ENCODE results near the gene CCDC18. TPM values are rescaled to one million over a fixed set of nuclear protein-coding genes. Genes with fewer than 3 reads are reported as not detected.

Gene CCDC18
- total RNA-seq, 2 donors from 2014 or later: 16.6 to 35.0 TPM

GRCh38 chr1:93323185-93323820, 142.8 kb downstream of the CCDC18 start:
- no peaks in the 10 kb centered on the region for H3K9me3 Mint-ChIP-seq
- no peak for DNase-seq (ENCODE audit: low spot score)
- H3K27me3 Mint-ChIP-seq: no peaks in the 10 kb centered on the region
- no peak for ATAC-seq
- no peaks in the 10 kb centered on the region for H3K36me3 Mint-ChIP-seq
- no peak overlapping the region for H3K27ac Mint-ChIP-seq
- H3K4me1 Mint-ChIP-seq (ENCODE audit: low read depth in 2 of 2): no peaks in the 10 kb centered on the region
- no peak overlapping the region for H3K4me3 Mint-ChIP-seq

GRCh38 chr1:93324486-93325464, 144.3 kb downstream of the CCDC18 start:
- Mint-ChIP-seq H3K36me3 (no peaks in the 10 kb centered on the region), H3K4me3 (no peak overlapping the region), H3K27ac (no peak overlapping the region), H3K4me1 (ENCODE audit: low read depth in 2 of 2) (no peaks in the 10 kb centered on the region), H3K27me3 (no peaks in the 10 kb centered on the region), H3K9me3 (no peaks in the 10 kb centered on the region)
- DNase-seq (ENCODE audit: low spot score) (no peak), ATAC-seq (no peak)

Other genes starting within 250 kb of the CCDC18 start
- gene DIPK1A, start 219.3 kb upstream of the CCDC18 start, total RNA-seq: 1 to 10 TPM; 2.2 to 4.2 TPM
- gene MTF2, start 101.4 kb upstream of the CCDC18 start, total RNA-seq: 10 to 100 TPM; 45.1 to 63.6 TPM
- 10 to 100 TPM; 62.7 to 88.5 TPM for gene TMED5, start 311 bp upstream of the CCDC18 start, total RNA-seq
- gene DR1, start 165.2 kb downstream of the CCDC18 start, total RNA-seq: 10 to 100 TPM; 73.6 to 74.1 TPM

All from natural killer cell treated with Interleukin-12 subunit alpha and Interleukin-12 subunit beta and Interleukin-15 and Interleukin-18, amount 100 ng/mL, for 72 hours (primary cell).